GM19043 (cell line): Measurements from ENCODE around the gene MAP4K2.

ENCODE experiments used
- ATAC-seq: cut with Tn5 transposase; IDR thresholded peaks from one replicate; pipeline ENCODE4 v1.9.1; 2021; ENCODE audit warnings: low read depth; ENCODE audit not compliant: unreplicated experiment

MAP4K2 gene

GRCh38 chr11:64743591-64744543, 59.1 kb downstream of the MAP4K2 start, which contains the start of gene RASGRP2:
RASGRP2 (minus strand) TSS chr11:64744142; CDS start chr11:64742866, 1,276 bp downstream.
- no peak for ATAC-seq

- no peak for ATAC-seq
Observed at GRCh38 chr11:64742889-64743590, 60.0 kb downstream of the MAP4K2 start.

DNA sequence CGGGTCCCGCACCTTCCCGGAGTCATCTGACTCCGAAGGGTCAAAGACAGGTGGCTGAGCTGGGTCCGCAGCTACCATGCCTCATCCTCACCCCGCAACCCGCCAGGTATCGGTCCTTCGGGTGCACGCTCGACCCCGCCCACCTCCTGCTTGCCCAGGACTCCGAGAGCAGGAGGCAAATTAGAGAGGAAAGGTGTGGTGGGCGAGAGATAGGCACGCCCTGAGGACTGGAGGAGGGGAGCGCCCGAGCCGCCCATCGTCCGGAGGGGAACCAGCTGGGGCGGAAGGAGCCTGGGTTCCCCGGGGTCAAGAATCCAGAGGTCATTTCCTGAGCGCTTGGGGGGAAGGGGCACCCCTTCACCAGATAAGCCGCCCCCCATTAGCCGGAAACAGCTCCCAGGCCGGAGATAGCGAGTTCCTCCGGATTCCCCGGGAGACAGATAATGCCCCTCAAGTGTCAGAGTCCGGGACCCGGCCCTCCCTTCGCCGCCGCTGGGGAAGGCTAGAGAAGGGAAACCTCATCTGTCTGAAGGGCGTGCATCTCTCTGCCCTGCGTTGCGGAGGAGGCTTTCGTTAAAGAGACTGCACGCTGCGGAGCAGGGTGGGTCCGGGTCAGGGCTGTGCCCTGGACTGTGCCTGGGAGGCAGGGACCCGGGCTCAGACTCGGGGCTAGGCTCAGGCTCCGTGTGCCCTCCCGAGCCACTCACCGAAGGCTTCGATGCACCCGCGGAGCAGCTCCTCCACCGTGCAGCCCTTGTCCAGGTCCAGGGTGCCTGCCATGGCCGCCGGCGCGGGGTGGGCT, 60.7 kb downstream of the MAP4K2 start:
- no peak for ATAC-seq

DNA sequence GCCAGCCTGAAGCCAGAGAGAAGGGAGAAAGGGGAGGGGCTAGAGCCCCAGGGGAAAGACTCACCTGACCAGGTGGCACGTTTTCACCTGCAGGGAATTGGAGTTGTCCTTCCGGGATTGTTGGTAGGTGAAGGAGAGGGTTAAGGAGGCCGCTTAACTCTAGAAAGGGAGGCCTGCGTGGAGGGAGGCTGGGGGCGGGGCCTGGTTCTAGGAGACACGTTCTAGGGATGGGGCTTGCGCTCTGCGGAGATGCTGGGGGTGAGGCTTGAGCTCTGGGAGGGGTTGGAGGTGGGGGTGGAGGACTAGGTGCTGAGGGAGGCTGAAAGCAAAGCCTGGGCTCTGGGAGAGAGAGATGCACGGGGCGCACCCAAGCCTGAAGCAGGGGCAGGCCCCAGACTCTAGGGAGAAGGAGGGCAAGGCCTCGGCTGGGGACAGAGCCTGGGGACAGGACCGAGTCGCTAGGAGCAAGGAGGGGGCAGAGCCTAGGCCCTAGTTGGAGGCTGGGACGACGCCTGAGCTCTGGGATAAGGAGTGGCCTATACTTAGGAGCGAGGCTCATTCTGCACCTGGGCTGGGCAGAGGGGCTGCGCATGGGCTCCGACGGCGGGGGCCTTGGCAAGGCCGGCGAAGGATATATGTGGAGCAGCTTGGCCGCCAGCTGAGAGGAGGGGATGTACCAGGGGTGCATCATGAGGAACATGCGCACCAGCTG, 61.5 kb downstream of the MAP4K2 start:
- ATAC-seq: no peak

DNA sequence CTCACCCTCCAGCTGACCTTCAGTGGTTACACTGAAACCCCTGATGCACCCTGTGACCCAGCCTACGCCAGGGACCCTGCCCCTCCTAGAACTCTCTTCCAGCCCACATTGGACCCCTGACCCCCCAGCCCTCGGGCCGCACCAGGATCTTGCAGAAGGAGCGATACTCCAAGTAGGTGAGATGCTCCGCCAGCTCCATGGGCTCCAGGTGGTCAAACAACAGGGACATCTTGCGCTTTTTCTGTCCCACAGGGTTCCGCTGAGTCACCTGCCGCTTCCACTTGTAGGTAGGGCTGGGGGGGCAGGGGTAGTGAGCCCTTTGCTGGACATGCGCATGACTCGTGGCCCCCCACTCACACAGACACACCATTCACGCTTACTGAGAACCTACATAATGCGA, 63.1 kb downstream of the MAP4K2 start:
- no peak for ATAC-seq

DNA sequence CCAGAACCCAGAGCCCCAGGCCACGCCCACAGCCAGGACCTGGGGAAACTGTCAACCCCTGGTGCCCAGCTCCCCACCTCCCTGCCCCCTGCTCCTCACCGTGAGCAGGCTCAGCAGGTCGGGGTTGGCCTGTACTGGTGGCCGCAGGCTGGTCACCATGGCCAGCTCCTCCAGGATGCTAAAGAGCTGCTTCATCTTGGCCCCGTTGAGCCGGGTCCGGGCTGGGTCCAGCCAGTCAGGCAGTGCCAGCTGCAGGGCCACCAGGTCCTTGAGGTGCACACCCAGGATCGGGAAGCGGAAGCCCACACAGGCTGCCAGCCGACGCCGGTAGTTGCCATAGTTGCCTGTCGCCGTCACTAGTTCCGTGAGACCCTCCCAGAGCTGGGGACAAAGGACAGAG, 66.4 kb downstream of the MAP4K2 start:
- no peak for ATAC-seq

DNA sequence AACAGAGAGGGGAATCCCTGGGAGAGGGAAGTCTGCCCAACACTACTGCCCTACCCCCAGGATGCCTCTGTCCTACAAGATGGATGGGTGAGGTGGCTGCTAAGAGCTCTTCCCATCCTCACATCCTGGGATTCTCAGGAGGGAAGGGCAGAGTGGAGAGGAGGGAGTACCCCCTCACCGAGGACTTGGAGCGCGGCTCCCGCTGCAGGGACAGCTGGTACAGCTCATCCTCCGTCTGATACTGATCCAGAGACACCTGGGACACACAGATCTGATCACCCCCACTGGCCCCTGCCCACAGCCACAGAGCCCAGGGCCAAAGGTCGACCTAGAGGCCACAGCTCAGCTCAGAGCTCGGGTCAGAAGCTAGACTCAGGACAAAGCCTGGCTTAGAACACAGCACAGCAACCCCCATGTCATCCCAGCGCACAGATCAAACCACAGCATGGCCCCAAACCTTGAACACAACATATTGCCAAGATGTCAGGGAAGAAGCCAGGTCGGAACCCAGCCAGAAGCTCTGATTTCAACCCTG, 67.2 kb downstream of the MAP4K2 start:
- ATAC-seq: no peak
